H1 (cell line): ENCODE data around the gene BRSK2. TPM values are rescaled to one million over a fixed set of nuclear protein-coding genes. Genes with fewer than 3 reads are reported as not detected.

ENCODE experiments used
- CTCF ChIA-PET: fragments of 300-600 bp; sonication (Branson Sonifier 250); formaldehyde crosslinking; loops from one replicate; lab custom pipeline; 2021; ENCODE audit not compliant: partially characterized antibody; lab: Charles Lee
- POLR2A ChIA-PET: fragments of 300-600 bp; sonication (Branson Sonifier 250); formaldehyde crosslinking; loops from one replicate; lab custom pipeline; 2021; ENCODE audit warnings: inconsistent platforms; ENCODE audit not compliant: partially characterized antibody; lab: Charles Lee
- DNase-seq, 2 experiments: peaks; one replicate each; pipeline versions ENCODE4 v3.0.0 to v3.0.0-alpha.2; 2010 to 2022; ENCODE audit warnings: low spot score in 2 of 2, low read depth in 1 of 2, mixed read lengths in 1 of 2
- FAIRE-seq: peaks from 2 replicates; lab custom pipeline; 2011; peaks lifted over from hg19 to GRCh38; lab: Jason Lieb, UNC
- H2AFZ ChIP-seq: 2 replicates; pipeline ENCODE4 v1.8.1; 2012; ENCODE audit warnings: low read length, inconsistent platforms
- H2AK5ac ChIP-seq: 2 replicates; pipeline ENCODE4 v1.6.1; 2013; ENCODE audit warnings: low read depth, low read length
- H2BK120ac ChIP-seq: replicated peaks from 2 replicates; pipeline ENCODE3; 2013; ENCODE audit warnings: low read depth, low read length, inconsistent platforms
- H2BK12ac ChIP-seq: 2 replicates; pipeline ENCODE4 v1.6.1; 2013; ENCODE audit warnings: low read depth, low read length
- H2BK15ac ChIP-seq: 2 replicates; pipeline ENCODE4 v1.6.1; 2013; ENCODE audit warnings: low read length
- H2BK20ac ChIP-seq: 2 replicates; pipeline ENCODE4 v1.6.1; 2013; ENCODE audit warnings: low read length
- H2BK5ac ChIP-seq: 2 replicates; pipeline ENCODE4 v1.6.1; 2013; ENCODE audit warnings: low read depth, low read length
- H3K14ac ChIP-seq: 2 replicates; pipeline ENCODE4 v1.6.1; 2013; ENCODE audit warnings: inconsistent platforms; ENCODE audit not compliant: insufficient read length
- H3K18ac ChIP-seq: 2 replicates; pipeline ENCODE4 v1.6.1; 2013; ENCODE audit warnings: low read length; ENCODE audit errors: extremely low read depth
- H3K23ac ChIP-seq: 2 replicates; pipeline ENCODE4 v1.6.1; 2013; ENCODE audit warnings: inconsistent platforms; ENCODE audit not compliant: insufficient read length
- H3K23me2 ChIP-seq: 2 replicates; pipeline ENCODE4 v1.6.1; 2013; ENCODE audit warnings: low read depth, low read length
- H3K27ac ChIP-seq: 2 replicates; pipeline ENCODE4 v1.6.1; 2011; ENCODE audit warnings: low read depth, low read length, inconsistent platforms
- H3K27me3 ChIP-seq, 4 experiments: replicated peaks in 1 of 4; 1 replicate in 1 of 4; 2 replicates in 3 of 4; pipeline versions ENCODE4 v1.6.1 to v1.8.1; 2011 to 2013; ENCODE audit warnings: low read length in 3 of 4, mild to moderate bottlenecking in 3 of 4, inconsistent platforms in 2 of 4, mixed read lengths in 2 of 4, moderate library complexity in 1 of 4; ENCODE audit not compliant: control insufficient read depth in 3 of 4, insufficient read depth in 3 of 4; ENCODE audit errors: extremely low read depth in 1 of 4
- H3K36me3 ChIP-seq, 4 experiments: 2 replicates each; pipeline versions ENCODE4 v1.6.1 to v1.8.1; 2011 to 2013; ENCODE audit warnings: mild to moderate bottlenecking in 4 of 4, low read length in 3 of 4, moderate library complexity in 2 of 4, control low read depth in 1 of 4, inconsistent platforms in 1 of 4; ENCODE audit not compliant: insufficient read depth in 4 of 4, control insufficient read depth in 2 of 4
- H3K4ac ChIP-seq: replicated peaks from 2 replicates; pipeline ENCODE3; 2013; ENCODE audit warnings: low read length, low read depth, mixed read lengths, inconsistent platforms; ENCODE audit not compliant: insufficient read length
- H3K4me1 ChIP-seq, 4 experiments: replicated peaks in 1 of 4; 1 replicate in 1 of 4; 2 replicates in 3 of 4; pipeline versions ENCODE4 v1.6.1 to v1.8.1; 2011 to 2013; ENCODE audit warnings: low read length in 3 of 4, inconsistent platforms in 2 of 4, mixed read lengths in 1 of 4; ENCODE audit not compliant: insufficient read depth in 4 of 4, control insufficient read depth in 3 of 4
- H3K4me2 ChIP-seq, 2 experiments: 2 replicates each; pipeline versions ENCODE4 v1.6.1 to v1.8.1; 2011 to 2013; ENCODE audit warnings: low read depth in 2 of 2, low read length in 2 of 2, control low read depth in 1 of 2, inconsistent platforms in 1 of 2, mild to moderate bottlenecking in 1 of 2; ENCODE audit not compliant: insufficient read depth in 1 of 2
- H3K4me3 ChIP-seq, 4 experiments: fragments of 200-600, 300-600 bp in 1 of 4; sonication (generic), shearing (Covaris generic), sonication (Bioruptor Twin) in 1 of 4; 2 replicates each; pipeline versions ENCODE4 v1.5.1 to v1.8.1; 2011 to 2016; ENCODE audit warnings: low read length in 4 of 4, low read depth in 3 of 4, control low read depth in 2 of 4, inconsistent platforms in 2 of 4, mild to moderate bottlenecking in 2 of 4, mixed read lengths in 1 of 4, moderate library complexity in 1 of 4; ENCODE audit not compliant: insufficient read depth in 2 of 4; ENCODE audit errors: extremely low read depth in 1 of 4
- H3K56ac ChIP-seq: replicated peaks from 2 replicates; pipeline ENCODE3; 2013; ENCODE audit warnings: low read depth, mild to moderate bottlenecking, mixed read lengths, low read length, inconsistent platforms; ENCODE audit not compliant: insufficient read length
- H3K79me1 ChIP-seq: 2 replicates; pipeline ENCODE4 v1.6.1; 2013; ENCODE audit warnings: low read depth, low read length, control low read depth
- H3K79me2 ChIP-seq, 2 experiments: 2 replicates each; pipeline versions ENCODE4 v1.6.1 to v1.8.1; 2012 to 2013; ENCODE audit warnings: low read length in 2 of 2, mild to moderate bottlenecking in 2 of 2, inconsistent platforms in 1 of 2; ENCODE audit not compliant: insufficient read depth in 2 of 2, control insufficient read depth in 1 of 2
- H3K9ac ChIP-seq, 4 experiments: replicated peaks in 1 of 4; 1 replicate in 1 of 4; 2 replicates in 3 of 4; pipeline versions ENCODE4 v1.6.1 to v1.8.1; 2011 to 2013; ENCODE audit warnings: low read depth in 3 of 4, low read length in 3 of 4, control low read depth in 2 of 4, mild to moderate bottlenecking in 2 of 4, moderate library complexity in 2 of 4, inconsistent platforms in 1 of 4; ENCODE audit errors: extremely low read depth in 1 of 4
- H3K9me3 ChIP-seq, 2 experiments: 2 replicates each; pipeline versions ENCODE4 v1.6.1 to v1.8.1; 2012 to 2013; ENCODE audit warnings: mild to moderate bottlenecking in 2 of 2, moderate library complexity in 2 of 2, control low read depth in 1 of 2, inconsistent platforms in 1 of 2, low read depth in 1 of 2, low read length in 1 of 2, mixed read lengths in 1 of 2; ENCODE audit not compliant: insufficient read depth in 2 of 2
- H4K20me1 ChIP-seq, 2 experiments: replicated peaks in 1 of 2; 2 replicates each; pipeline versions ENCODE3 to v1.8.1; 2011 to 2013; ENCODE audit warnings: inconsistent platforms in 2 of 2, low read length in 2 of 2, mild to moderate bottlenecking in 1 of 2; ENCODE audit not compliant: insufficient read depth in 2 of 2, control insufficient read depth in 1 of 2
- H4K5ac ChIP-seq: 2 replicates; pipeline ENCODE4 v1.6.1; 2013; ENCODE audit warnings: low read length, low read depth, mixed read lengths, inconsistent platforms; ENCODE audit not compliant: insufficient read length
- H4K8ac ChIP-seq: 2 replicates; pipeline ENCODE4 v1.8.0; 2013; ENCODE audit warnings: mild to moderate bottlenecking, moderate library complexity, low read length, inconsistent platforms; ENCODE audit not compliant: insufficient read depth; ENCODE audit errors: extremely low read depth
- H4K91ac ChIP-seq: replicated peaks from 2 replicates; pipeline ENCODE3; 2013; ENCODE audit warnings: low read length, mixed read lengths, inconsistent platforms; ENCODE audit not compliant: insufficient read length
- CTBP2 ChIP-seq: IDR thresholded peaks from 2 replicates; pipeline ENCODE4 v1.7.0; 2011; ENCODE audit warnings: borderline replicate concordance, mild to moderate bottlenecking, moderate library complexity, mixed read lengths, low read length; ENCODE audit not compliant: insufficient read depth, insufficient read length
- KDM4A ChIP-seq: IDR thresholded peaks from one replicate; pipeline ENCODE4 v1.7.1; 2012; ENCODE audit warnings: low read depth, mild to moderate bottlenecking, moderate library complexity, low read length, inconsistent platforms; ENCODE audit not compliant: severe bottlenecking
- MAFK ChIP-seq: IDR thresholded peaks from 2 replicates; pipeline ENCODE4 v1.6.1; 2012; ENCODE audit warnings: low read depth, mild to moderate bottlenecking, improper control_type of control experiment, low read length
- POLR2AphosphoS5 ChIP-seq: IDR thresholded peaks from 2 replicates; pipeline ENCODE4 v1.6.1; 2011; ENCODE audit warnings: low read depth, low read length
- SIN3A ChIP-seq, 2 experiments: IDR thresholded peaks in 1 of 2; conservative IDR thresholded peaks in 1 of 2; 2 replicates each; pipeline ENCODE4 v1.6.1; 2011 to 2012; ENCODE audit warnings: low read length in 2 of 2, improper control_type of control experiment in 1 of 2, low read depth in 1 of 2, mild to moderate bottlenecking in 1 of 2
- SP1 ChIP-seq: IDR thresholded peaks from 2 replicates; pipeline ENCODE4 v1.6.1; 2011; ENCODE audit warnings: low read depth, low read length
- TAF7 ChIP-seq: optimal IDR thresholded peaks from 2 replicates; pipeline ENCODE3; 2011; ENCODE audit warnings: low read depth, mild to moderate bottlenecking, inconsistent platforms, low read length, moderate library complexity, borderline replicate concordance
- TEAD4 ChIP-seq: IDR thresholded peaks from 2 replicates; pipeline ENCODE4 v1.6.1; 2012; ENCODE audit warnings: low read depth, low read length, inconsistent platforms, mixed read lengths
- ZNF274 ChIP-seq: IDR thresholded peaks from 2 replicates; pipeline ENCODE4 v1.7.0; 2012; ENCODE audit warnings: low read length, borderline replicate concordance; ENCODE audit errors: extremely low read depth
- WGBS, 2 experiments: shearing (Covaris generic) in 1 of 2; methylation state at CpG; one replicate each; pipeline versions ENCODE4 v1.1.6 to v1.1.7; 2013 to 2015; ENCODE audit warnings: low lambda C conversion rate in 2 of 2, mixed read lengths in 2 of 2, inconsistent platforms in 1 of 2, low coverage in 1 of 2, missing lambda C conversion rate in 1 of 2; ENCODE audit not compliant: insufficient replicate concordance in 2 of 2, insufficient coverage in 1 of 2, insufficient read length in 1 of 2; ENCODE audit errors: extremely low coverage in 1 of 2, missing lambda C conversion rate in 1 of 2; 5-methylcytosine and 5-hydroxymethylcytosine counted together
- polyA plus RNA-seq, 7 experiments: library from polyadenylated mRNA; depleted of rRNA in 3 of 7; stranded (reverse) in 5 of 7; unstranded in 2 of 7; fragments of >200 nt in 5 of 7; fragments of 200-250 nt in 2 of 7; gene quantifications; 1 replicate in 5 of 7; 2 replicates in 1 of 7; 4 replicates in 1 of 7; pipeline versions ENCODE4 v1.2.1 to v1.2.3, GENCODE V29; 2011 to 2013; ENCODE audit warnings: missing spikeins in 2 of 7, mixed read lengths in 2 of 7
- total RNA-seq: library from RNA; stranded (reverse); fragmentation: NEBNext Ultra II Directional; extraction: Animal tissue kit (Norgen Biotek cat#: 25700); gene quantifications from 2 replicates; pipeline ENCODE4 v1.2.1, GENCODE V29; 2021
- TF ChIP-seq, protein P1 (sequence below): IDR thresholded peaks from 2 replicates; pipeline ENCODE4 v1.6.1; 2012; ENCODE audit warnings: inconsistent platforms

BRSK2 gene
- total and polyA plus RNA-seq, 2 of the 8 experiments (the other 6 are each of a cell fraction or from before 2014, with no cell fraction given): 17.3 to 27.1 TPM

- POLR2A ChIA-PET: interaction anchor here (1.4 to 1.6 kb wide), 2 partner anchors 9 to 11 kb away, joined by 6 to 7 read pairs; no protein-coding TSS in a partner anchor
- peak in 1 of 2 experiments; percentile 73 for DNase-seq
These were observed 933 bp downstream of the BRSK2 start for GRCh38 chr11:1390569-1391164.

More at GRCh38 chr11:1390569-1391164, 933 bp downstream of the BRSK2 start:
- no peak overlapping the region for H2BK15ac ChIP-seq
- peak overlapping the region; percentile 45 for H4K8ac ChIP-seq
- H3K4me2 ChIP-seq: peak overlapping the region; percentile 80 to 97
- H3K9me3 ChIP-seq: no peaks in the 10 kb centered on the region
- no peak overlapping the region for H3K4ac ChIP-seq
- H3K23ac ChIP-seq: no peak overlapping the region
- H3K9ac ChIP-seq: peak overlapping the region in 3 of 4 experiments; percentile 25 to 70 (median 49); a peak in 4 of 7 replicates
- peaks cover 0 to 12% (median 7%) of the 10 kb centered on the region in 4 experiments; a peak in 4 of 7 replicates for H3K27me3 ChIP-seq
- peak overlapping the region; percentile 60 for H3K18ac ChIP-seq
- no peak overlapping the region for H3K27ac ChIP-seq
- H3K14ac ChIP-seq: no peak overlapping the region
- peaks cover 9 to 19% of the 10 kb centered on the region in 2 experiments for H4K20me1 ChIP-seq
- no peak overlapping the region for H2BK20ac ChIP-seq
- H3K56ac ChIP-seq: no peak overlapping the region
- 3% methylated on average over 40 of the region's 73 CpGs; no CpG with 5 or more reads in 1 of the 2 experiments for WGBS, 2 experiments
- no peak overlapping the region; the same call in 1 of the 2 replicates for H2AFZ ChIP-seq
- H3K79me2 ChIP-seq: peaks cover 4 to 34% of the 10 kb centered on the region in 2 experiments; a peak in 3 of 4 replicates
- no peak for TF ChIP-seq ZNF274
- TF ChIP-seq SIN3A (conservative IDR thresholded peaks at IDR 0.05 in 1 of 2, IDR thresholded peaks at IDR 0.05 in 1 of 2; ENCODE audit: low read depth in 1 of 2, low read length in 2 of 2): peak in 1 of 2 experiments; percentile 63; a peak in 1 of 4 replicates
- TF ChIP-seq TEAD4: no peak
- TF ChIP-seq SP1: no peak
- TF ChIP-seq TAF7: no peak
- TF ChIP-seq, protein P1, sequence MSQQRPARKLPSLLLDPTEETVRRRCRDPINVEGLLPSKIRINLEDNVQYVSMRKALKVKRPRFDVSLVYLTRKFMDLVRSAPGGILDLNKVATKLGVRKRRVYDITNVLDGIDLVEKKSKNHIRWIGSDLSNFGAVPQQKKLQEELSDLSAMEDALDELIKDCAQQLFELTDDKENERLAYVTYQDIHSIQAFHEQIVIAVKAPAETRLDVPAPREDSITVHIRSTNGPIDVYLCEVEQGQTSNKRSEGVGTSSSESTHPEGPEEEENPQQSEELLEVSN: no peak
- peak; percentile 41 for TF ChIP-seq KDM4A
- peak; percentile 76 for TF ChIP-seq CTBP2
- TF ChIP-seq POLR2AphosphoS5: no peak
- no peak for TF ChIP-seq MAFK
- peaks cover 20% of the 10 kb centered on the region for H3K79me1 ChIP-seq
- CTCF ChIA-PET: no interaction called here
- peaks cover 0 to 15% (median 8%) of the 10 kb centered on the region in 4 experiments; a peak in 6 of 7 replicates for H3K4me1 ChIP-seq
- H4K5ac ChIP-seq: no peak overlapping the region
- peak overlapping the region; percentile 69 to 76 (median 70) for H3K4me3 ChIP-seq
- no peak overlapping the region; the same call in 1 of the 2 replicates for H2AK5ac ChIP-seq
- no peaks in the 10 kb centered on the region for H3K36me3 ChIP-seq
- no peak overlapping the region for H2BK120ac ChIP-seq
- H2BK12ac ChIP-seq: no peak overlapping the region
- no peak for FAIRE-seq
- H4K91ac ChIP-seq: no peak overlapping the region
- H2BK5ac ChIP-seq: no peak overlapping the region
- peaks cover 16% of the 10 kb centered on the region; the same call in 1 of the 2 replicates for H3K23me2 ChIP-seq
